ENCODE measurements around the gene HSPA1L.

The HSPA1L gene

GRCh38 chr6:31781244-31782125 is 33.6 kb downstream of the HSPA1L start:
- DNase-seq (ENCODE audit: low read depth in 2 of 2) = no peak

DNA sequence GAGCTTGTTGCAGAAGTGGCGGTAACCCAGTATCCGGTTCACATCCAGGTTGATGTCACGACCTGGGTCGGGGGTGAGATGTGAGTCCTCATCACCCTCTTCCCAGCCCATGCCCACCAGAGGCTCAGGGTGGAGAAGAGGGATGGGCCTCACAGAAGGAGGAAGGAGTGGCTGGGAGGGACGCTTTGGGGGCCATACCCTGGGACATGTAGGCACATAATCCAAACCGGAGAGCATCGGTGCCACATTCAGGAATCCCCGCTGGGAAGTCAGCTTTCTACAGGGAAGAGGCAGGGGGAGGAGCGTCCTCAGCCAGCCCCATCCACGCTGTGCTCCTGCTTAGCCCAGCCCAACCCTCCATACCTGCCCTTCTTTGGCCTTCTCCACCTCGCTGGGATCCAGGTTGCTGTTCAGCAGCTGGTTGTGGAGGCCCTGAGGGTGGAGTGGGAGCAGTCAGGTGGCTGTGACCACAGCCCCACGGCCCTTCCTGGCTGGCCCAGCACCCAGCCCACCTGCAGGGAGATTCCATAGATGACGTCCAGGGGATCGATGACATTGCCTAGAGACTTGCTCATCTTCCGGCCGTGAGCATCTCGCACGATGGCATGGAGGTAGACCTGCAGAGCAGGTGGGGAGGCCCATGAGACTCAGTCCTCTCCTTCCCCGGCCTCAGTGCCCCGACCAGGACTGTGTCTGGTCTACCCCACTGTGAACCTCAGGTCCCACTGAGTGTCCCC is 34.4 kb downstream of the HSPA1L start:
- DNase-seq (ENCODE audit: low read depth in 2 of 2) = no peak

- DNase-seq (ENCODE audit: low read depth in 2 of 2) = no peak
Observed at GRCh38 chr6:31779908-31780307, 35.2 kb downstream of the HSPA1L start.

- DNase-seq (ENCODE audit: low read depth in 2 of 2) = no peak
Observed at GRCh38 chr6:31778999-31779885, 35.8 kb downstream of the HSPA1L start.

- no peak for DNase-seq (ENCODE audit: low read depth in 2 of 2)
Observed at GRCh38 chr6:31778193-31778592, 36.9 kb downstream of the HSPA1L start.

DNA sequence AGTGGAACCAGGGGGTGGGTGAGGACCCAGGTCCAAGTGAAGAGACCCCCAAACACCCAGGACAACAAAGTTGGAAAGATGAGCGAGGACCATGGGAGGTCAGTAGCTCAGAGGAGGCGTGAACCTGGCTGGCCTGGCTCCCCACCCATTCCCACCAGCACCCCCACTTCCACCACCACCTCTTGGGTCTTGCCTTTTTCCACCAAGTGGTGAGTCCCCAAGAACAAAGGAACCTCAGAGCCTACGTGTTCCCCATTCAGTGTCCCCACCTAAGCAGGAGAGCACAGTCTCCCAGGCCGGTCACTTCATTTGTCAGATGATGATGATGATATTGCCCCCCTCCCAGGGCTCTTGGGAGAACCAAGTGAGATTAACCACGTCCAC is 37.4 kb downstream of the HSPA1L start:
- no peak for DNase-seq (ENCODE audit: low read depth in 2 of 2)

DNA sequence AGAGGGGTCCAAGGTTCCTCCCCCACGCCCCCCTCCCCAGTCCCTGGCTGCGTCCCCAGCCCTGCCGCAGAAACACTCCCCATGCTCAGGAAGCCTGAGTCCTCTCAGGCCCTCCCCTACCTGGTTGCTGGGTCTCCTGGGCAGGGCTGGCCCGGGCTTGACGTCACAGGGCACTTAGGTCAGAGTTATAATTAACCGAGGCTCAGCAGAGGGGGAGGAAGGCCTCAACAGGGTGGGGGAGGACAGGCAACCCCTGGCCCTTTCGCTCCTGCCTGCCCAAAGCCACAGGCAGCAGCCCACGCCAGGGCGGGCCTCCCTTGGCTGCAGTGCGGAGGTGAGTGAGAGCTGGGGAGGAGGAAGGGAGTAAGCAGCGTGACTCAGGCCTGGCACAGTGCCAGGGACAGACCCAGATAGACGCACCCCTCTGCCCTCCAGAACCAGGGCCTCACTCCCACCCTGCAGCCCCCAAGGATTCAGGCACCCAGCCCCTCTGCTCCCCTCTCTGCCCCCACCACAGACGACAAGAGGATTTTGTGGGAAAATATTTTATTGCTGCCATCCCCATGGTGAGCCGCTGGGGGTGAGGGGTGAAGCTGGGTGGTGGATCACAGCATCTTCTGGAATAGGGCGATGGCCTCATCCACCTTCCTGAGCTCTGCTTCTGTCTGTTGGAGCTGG is 38.0 kb downstream of the HSPA1L start, which contains the start of gene VWA7:
Gene VWA7 (minus strand): TSS at position 340 of the 678 bp plus-strand sequence. CDS start 549 bp downstream, outside the sequence.
- DNase-seq (ENCODE audit: low read depth in 2 of 2) = no peak

DNA sequence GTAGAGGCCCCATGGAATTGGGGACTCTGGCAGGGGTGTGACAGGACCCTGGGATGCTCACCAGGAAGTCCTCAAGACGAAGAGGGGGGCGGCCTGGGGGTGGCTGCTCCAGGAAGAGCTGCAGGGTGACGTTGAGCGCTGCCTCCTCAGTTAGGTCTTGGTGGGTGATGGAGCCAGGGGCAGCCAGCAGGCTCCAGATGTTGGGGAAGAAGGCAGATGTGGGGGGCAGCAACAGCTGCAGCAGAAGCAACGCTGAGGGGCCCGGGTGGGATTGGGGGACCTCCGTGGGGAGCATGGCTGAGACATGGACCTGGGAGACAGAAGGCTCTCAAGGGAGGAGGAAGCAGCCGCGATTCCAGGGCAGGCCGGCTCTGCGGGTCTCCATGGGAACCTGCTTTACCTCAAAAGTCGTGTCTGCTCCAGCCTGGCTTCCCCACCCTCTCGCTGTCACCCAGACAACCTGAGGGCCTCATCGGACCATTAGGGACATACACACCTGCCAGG is 38.5 kb downstream of the HSPA1L start:
- no peak for DNase-seq (ENCODE audit: low read depth in 2 of 2)

DNA sequence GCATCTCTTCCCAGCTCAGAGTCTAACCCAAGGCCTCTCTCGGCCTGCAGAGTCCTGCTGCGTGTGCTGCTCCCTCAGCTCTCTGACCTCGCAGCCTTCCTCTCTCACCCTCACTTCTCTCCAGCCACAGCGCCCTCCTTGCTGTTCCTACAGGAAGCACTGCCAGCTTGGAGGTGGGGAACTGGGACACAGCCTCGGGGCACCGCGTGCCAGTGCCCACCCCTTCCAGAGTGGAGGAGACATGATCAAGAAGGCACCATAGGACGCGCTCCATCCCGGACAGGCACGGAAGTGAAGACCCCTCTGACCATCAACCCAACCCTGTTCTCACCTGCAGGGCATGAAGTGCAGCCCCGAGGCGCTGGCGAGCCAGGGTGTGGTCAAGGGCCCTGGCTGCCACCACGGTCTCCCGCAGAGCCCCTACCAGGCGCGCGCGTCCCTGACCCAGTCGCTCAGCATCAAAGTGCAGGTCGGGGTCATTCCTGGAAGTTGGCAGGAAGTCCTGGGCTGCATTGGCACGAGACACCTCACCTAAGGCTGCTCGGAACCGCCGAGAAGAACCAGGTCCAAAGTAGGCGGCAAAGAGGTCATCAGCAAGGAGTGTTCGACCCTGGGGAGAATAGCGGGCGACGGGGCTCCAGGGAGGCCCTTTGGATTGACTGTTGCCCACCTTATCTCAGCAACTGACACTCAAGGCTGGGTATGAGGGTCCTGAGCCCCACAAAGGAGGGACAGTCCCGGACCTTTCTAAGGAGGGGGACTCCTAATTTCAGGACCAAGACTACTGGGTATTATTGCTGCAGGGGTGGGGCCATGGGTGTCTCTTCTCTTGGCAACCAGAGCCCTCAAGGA is 39.2 kb downstream of the HSPA1L start:
- DNase-seq (ENCODE audit: low read depth in 2 of 2) = no peak

DNA sequence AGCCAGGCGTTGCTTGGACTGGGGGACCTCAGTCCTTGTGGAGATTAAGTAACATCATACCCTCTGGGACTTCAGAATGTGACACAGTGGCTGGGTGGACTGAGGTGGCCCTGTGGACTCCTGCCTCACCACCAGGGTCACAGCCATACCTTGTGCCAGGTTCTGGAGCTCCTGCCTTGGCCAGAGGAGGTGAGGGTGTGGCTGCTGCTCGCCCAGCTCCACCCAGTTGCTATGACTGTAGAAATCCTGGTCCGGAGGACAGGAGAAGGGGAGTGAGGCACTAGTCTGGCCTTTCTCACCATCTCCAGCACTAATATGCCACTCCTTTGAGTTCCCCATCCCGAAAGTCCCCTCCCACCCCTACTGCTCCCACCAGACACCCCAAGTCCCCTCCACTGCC is 39.9 kb downstream of the HSPA1L start:
- no peak for DNase-seq (ENCODE audit: low read depth in 2 of 2)

DNA sequence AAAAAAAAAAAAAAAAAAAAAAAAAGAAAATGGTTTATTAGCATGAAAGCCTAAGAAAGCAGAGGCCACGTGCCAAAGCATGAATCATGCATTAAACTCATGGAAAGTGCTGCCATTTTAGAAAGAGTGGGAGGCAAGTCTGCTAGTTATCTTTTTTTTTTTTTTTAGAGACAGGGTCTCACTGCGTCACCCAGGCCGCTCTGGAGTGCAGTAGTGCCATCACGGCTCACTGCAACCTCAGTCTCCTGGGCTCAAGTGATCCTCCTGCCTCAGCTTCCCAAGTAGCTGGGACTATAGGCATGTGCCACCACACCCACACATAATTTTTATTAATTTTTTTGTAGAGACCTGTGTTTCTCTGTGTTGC is 43.1 kb downstream of the HSPA1L start:
- DNase-seq (ENCODE audit: low read depth in 2 of 2) = no peak

GRCh38 chr6:31770860-31771259 is 44.2 kb downstream of the HSPA1L start:
- no peak for DNase-seq (ENCODE audit: low read depth in 2 of 2)

DNA sequence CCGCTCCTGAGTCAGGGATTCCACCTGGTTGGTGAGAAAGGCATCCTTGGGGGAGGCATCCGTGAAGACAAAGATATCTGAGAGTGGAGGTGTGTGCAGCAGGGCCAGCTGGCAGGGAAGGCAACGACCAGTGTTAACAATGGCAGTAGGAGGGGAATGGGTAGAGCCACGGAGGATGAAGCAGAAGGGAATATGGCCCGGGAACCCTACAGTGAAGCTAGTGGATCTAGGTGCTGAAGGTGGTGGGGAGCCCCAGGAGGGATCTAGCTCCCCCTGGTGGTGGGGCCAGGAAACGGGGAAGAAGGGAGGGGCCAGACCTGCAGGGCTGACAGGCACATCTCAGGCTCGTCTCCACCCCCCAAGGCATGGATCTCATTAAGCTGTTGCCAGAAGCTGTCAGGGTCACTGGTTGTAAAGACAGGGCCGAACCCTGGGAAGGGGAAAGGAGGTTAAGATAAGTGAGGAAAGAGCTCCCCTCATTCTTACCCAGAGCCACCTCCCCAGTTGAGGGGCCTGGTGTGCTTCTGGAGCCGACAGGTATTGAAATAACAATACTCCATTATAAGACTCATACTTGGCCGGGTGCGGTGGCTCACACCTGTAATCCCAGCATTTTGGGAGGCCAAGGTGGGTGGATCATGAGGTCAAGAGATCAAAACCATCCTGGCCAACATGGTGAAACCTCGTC is 45.3 kb downstream of the HSPA1L start:
- no peak for DNase-seq (ENCODE audit: low read depth in 2 of 2)

DNA sequence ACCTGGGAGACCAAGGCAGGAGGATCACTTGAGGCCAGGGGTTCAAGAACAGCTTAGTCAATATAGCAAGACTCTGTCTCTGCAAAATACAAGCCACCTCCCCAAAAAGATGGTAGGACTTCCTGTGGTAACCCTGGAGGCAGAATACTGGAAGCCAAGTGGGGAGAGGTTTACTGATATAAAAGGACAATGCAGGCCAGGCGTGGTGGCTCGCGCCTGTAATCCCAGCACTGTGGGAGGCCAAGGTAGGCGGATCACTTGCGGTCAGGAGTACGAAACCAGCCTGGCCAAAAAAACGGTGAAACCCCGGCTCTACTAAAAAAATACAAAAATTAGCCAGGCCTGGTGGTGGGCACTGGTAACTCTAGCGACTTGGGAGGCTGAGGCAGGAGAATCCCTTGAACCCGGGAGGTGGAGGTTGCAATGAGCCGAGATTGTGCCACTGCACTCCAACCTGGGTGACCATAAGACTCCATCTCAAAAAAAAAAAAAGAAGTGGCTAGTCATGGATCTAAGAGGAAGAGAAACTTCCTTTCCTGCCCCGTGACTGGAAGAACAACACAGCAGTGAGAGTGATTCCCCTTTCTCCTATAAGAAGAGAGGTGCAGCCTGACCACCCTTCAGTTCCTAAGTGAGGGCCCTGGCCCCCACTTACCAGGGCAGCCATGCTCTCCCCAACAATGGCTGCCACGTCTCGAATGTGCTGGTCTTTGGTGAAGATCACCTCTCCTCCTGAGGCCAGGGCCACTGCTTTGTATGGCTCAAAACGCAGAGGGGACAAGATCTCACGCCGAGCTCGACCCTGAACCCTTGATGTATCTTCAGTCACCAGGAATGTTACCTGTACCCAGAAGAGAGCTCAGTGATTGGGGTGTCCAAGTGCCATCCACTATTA is 46.5 kb downstream of the HSPA1L start:
- DNase-seq (ENCODE audit: low read depth in 2 of 2) = no peak

DNA sequence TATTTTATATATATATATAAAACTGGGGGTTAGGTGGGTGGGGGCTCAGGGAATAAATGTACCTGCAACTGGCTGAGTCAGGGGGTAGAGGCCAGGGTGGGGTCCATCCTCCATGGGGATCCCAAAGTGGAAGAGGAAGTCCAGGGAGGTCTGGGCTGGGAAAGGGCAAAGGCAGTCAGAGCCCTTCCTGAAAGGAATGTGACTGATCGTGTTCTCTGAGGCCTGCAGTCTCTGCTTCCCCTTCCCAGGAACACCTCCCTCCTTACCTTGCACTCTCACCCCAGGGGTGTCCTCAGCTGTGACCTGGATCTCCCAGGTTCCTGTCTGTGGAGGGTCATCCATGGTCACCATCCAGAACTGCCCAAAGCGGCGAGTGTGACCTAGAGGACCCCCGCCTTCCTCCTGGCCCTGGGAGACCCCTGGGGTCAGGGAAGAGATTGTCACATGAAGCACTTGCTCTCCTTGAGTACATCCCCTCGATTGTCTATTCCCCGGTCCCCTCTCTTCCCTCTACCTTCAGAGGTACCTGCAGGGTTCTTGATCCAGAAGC is 47.9 kb downstream of the HSPA1L start:
- no peak for DNase-seq (ENCODE audit: low read depth in 2 of 2)

- no peak for DNase-seq (ENCODE audit: low read depth in 2 of 2)
Observed at GRCh38 chr6:31765910-31766794, 48.9 kb downstream of the HSPA1L start.

DNA sequence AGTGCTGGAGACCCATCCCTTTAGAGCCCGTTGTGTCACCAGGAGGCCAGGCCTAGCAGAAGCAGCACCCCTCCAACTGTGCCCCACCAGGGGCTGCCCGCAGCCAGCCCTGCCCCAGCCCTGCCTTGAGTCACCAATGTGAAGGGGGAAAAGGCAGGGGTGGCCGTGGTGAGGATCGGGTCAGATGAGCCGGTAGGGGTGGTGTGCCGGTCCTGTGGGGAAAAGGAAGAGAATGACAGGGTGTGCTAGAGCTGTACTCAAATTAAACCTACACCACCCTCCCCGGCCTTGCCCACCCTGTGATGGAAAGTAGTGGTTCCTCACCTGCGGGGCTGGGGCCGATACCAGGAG is 49.5 kb downstream of the HSPA1L start:
- no peak for DNase-seq (ENCODE audit: low read depth in 2 of 2)

Measured in fibroblast of skin of left biceps (primary cell).